Measurements from ENCODE around the gene ABCB4. TPM values are rescaled to one million over a fixed set of nuclear protein-coding genes. Genes with fewer than 3 reads are reported as not detected.

The ABCB4 gene
- total RNA-seq, 1 donor from 2014 or later: 19.8 TPM

DNA sequence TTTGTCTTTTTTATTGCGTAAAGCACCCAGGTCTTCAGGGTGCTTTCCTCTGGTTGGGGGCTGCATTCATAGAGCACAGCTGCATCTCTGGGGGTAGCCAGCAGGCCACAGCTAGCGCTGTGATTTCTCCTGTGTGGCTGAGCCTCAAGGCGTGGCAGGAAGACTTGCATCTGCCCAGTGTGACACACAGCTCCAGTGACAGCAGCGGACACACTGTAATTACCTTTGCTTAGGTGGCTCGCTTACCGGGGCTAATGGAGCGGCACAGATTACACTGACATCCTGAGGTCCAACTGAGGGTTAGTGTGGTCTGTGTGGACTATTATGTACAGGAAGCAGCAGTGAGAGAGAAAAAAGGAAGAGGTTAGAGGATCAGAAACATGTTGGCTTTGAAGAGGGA is 27.1 kb downstream of the ABCB4 start:
- H3K4me3 Mint-ChIP-seq: no peak overlapping the region
- ATAC-seq (ENCODE audit: low read depth) (no peak), DNase-seq (no peak)
- ChIA-PET CTCF (no interaction called here), POLR2A (no interaction called here)
- H3K9me3 Mint-ChIP-seq: no peaks in the 10 kb centered on the region
- intact Hi-C loops (cut with micrococcal nuclease): loop anchor here (5.0 kb wide), 1 partner anchor 114 kb away; no protein-coding TSS in a partner anchor
- peak overlapping the region; percentile 32 for H3K27ac Mint-ChIP-seq
- no peaks in the 10 kb centered on the region for H3K27me3 Mint-ChIP-seq
- H3K4me1 Mint-ChIP-seq: peaks cover 11% of the 10 kb centered on the region
- peaks cover 73% of the 10 kb centered on the region for H3K36me3 Mint-ChIP-seq (ENCODE audit: low read depth)
- TF ChIP-seq, protein P1, sequence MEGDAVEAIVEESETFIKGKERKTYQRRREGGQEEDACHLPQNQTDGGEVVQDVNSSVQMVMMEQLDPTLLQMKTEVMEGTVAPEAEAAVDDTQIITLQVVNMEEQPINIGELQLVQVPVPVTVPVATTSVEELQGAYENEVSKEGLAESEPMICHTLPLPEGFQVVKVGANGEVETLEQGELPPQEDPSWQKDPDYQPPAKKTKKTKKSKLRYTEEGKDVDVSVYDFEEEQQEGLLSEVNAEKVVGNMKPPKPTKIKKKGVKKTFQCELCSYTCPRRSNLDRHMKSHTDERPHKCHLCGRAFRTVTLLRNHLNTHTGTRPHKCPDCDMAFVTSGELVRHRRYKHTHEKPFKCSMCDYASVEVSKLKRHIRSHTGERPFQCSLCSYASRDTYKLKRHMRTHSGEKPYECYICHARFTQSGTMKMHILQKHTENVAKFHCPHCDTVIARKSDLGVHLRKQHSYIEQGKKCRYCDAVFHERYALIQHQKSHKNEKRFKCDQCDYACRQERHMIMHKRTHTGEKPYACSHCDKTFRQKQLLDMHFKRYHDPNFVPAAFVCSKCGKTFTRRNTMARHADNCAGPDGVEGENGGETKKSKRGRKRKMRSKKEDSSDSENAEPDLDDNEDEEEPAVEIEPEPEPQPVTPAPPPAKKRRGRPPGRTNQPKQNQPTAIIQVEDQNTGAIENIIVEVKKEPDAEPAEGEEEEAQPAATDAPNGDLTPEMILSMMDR (IDR thresholded peaks at IDR 0.05): no peak

DNA sequence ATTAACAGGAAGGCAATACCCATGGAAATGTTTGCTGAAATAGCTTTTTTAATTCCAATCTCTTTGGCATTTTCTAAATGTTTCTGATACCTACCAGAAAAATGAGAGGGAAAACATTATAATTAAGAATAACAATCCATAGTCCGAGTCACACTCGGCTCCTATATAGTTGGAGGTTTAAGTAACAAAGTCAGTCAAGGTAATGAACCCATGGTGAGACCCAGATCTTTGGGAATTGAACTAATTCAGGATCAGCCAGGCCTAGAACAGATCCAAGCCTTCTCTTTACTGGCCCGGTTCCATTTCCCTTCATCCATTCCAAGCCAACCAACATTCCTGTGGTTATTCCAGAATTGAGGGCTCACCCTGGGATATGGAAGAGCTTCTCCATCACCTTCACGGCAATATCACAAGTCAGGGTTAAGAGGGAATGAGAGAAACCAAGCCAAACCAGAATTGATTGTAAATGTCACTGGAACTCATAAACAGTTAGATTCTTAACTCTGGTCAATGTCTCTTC is 28.3 kb downstream of the ABCB4 start:
- intact Hi-C loops (cut with micrococcal nuclease): loop anchor here (5.0 kb wide), 1 partner anchor 115 kb away; no protein-coding TSS in a partner anchor
- TF ChIP-seq, protein P1 (IDR thresholded peaks at IDR 0.05): no peak
- CTCF ChIA-PET: interaction anchor here (1.0 kb wide), 1 partner anchor 31 kb away, joined by 3 read pairs; no protein-coding TSS in a partner anchor
- ATAC-seq (ENCODE audit: low read depth): no peak
- no peak for DNase-seq
- no peak overlapping the region for H3K4me3 Mint-ChIP-seq
- peaks cover 11% of the 10 kb centered on the region for H3K4me1 Mint-ChIP-seq
- peaks cover 76% of the 10 kb centered on the region for H3K36me3 Mint-ChIP-seq (ENCODE audit: low read depth)
- H3K9me3 Mint-ChIP-seq: no peaks in the 10 kb centered on the region
- H3K27me3 Mint-ChIP-seq: no peaks in the 10 kb centered on the region
- POLR2A ChIA-PET: no interaction called here
- H3K27ac Mint-ChIP-seq: no peak overlapping the region

DNA sequence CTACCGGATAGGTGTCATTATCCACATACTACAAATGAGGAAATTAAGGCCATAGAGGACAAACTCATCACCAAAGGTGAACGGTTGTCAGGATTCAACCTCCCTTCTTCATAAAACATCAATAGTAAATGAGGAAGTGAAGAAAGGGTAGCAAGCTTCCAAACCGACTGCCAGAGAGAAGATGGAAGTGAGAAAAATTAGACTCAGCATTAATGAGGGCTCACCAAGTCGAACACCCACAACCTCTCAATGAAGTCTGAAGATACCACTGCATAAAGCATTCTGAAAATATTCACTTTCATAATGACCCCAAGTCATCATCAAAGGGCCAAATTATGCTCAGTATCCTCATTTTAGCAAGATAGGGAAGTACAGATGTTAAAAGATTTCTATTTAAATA is 29.6 kb downstream of the ABCB4 start:
- TF ChIP-seq, protein P1 (IDR thresholded peaks at IDR 0.05): no peak
- peak; percentile 74 for ATAC-seq (ENCODE audit: low read depth)
- intact Hi-C loops (cut with micrococcal nuclease): loop anchor here (1.0 to 5.0 kb wide), 2 partner anchors 28 to 116 kb away; no protein-coding TSS in a partner anchor
- no peaks in the 10 kb centered on the region for H3K9me3 Mint-ChIP-seq
- peak overlapping the region; percentile 38 for H3K27ac Mint-ChIP-seq
- CTCF ChIA-PET: no interaction called here
- H3K4me3 Mint-ChIP-seq: no peak overlapping the region
- POLR2A ChIA-PET: no interaction called here
- H3K27me3 Mint-ChIP-seq: no peaks in the 10 kb centered on the region
- H3K36me3 Mint-ChIP-seq (ENCODE audit: low read depth): peaks cover 68% of the 10 kb centered on the region
- peaks cover 11% of the 10 kb centered on the region for H3K4me1 Mint-ChIP-seq
- no peak for DNase-seq

DNA sequence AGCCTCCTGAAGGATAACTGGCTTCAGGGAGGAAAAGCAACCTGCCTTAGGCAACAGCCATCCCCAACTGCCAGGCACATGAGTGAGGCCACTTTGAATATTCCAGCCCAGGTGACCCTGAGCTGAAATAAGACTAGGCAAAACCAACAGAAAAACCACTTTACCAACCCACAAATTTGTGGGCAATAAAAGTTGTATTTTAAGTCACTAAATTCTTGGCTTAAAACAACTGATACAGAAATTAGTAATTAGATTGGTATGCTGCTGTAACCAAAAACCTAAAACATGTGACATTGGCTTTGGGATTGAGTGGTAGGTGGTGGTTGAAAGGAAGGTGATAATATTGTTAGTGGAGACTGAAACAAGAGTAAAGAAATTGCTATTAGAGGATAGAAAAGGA is 39.9 kb downstream of the ABCB4 start:
- Mint-ChIP-seq H3K27me3 (no peaks in the 10 kb centered on the region), H3K36me3 (ENCODE audit: low read depth) (peaks cover 75% of the 10 kb centered on the region), H3K9me3 (no peaks in the 10 kb centered on the region), H3K4me1 (no peaks in the 10 kb centered on the region), H3K4me3 (no peak overlapping the region), H3K27ac (no peak overlapping the region)
- POLR2A ChIA-PET: interaction anchor here (0.5 kb wide), 1 partner anchor 509 kb away, joined by 3 read pairs; no protein-coding TSS in a partner anchor
- CTCF ChIA-PET: no interaction called here
- ATAC-seq (ENCODE audit: low read depth) (no peak), DNase-seq (no peak)
- intact Hi-C loops (cut with micrococcal nuclease): loop anchor here (2.0 kb wide), 1 partner anchor 17 kb away; no protein-coding TSS in a partner anchor
- TF ChIP-seq, protein P1 (IDR thresholded peaks at IDR 0.05): no peak

DNA sequence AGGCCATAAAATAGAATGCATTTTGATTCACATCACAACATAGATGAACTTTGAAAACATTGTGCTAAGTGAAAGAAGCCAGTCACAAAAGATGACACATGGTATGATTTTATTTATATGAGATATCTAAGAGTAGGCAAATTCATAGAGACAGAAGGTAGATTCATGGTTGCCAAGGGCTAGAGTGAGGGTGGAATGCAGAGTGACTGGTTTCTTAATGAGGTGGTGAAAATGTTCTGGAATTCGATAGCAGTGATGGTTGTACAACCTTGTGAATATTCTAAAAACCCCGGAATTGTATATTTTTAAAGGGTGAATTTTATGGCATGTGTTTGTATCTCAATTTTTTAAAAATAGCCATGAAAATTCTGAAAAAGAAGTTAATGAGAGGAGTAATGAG is 42.9 kb downstream of the ABCB4 start:
- no peak for ATAC-seq (ENCODE audit: low read depth)
- H3K4me1 Mint-ChIP-seq: peaks cover 6% of the 10 kb centered on the region
- DNase-seq: no peak
- POLR2A ChIA-PET: no interaction called here
- H3K9me3 Mint-ChIP-seq: no peaks in the 10 kb centered on the region
- no peaks in the 10 kb centered on the region for H3K27me3 Mint-ChIP-seq
- CTCF ChIA-PET: interaction anchor here (1.4 kb wide), 1 partner anchor 15 kb away, joined by 4 read pairs; no protein-coding TSS in a partner anchor
- TF ChIP-seq, protein P1 (IDR thresholded peaks at IDR 0.05): no peak
- no peak overlapping the region for H3K4me3 Mint-ChIP-seq
- no peak overlapping the region for H3K27ac Mint-ChIP-seq
- intact Hi-C loops (cut with micrococcal nuclease): no loop called here
- H3K36me3 Mint-ChIP-seq (ENCODE audit: low read depth): peaks cover 75% of the 10 kb centered on the region
